Measurements from ENCODE around the gene SEMA5B.

SEMA5B gene

DNA sequence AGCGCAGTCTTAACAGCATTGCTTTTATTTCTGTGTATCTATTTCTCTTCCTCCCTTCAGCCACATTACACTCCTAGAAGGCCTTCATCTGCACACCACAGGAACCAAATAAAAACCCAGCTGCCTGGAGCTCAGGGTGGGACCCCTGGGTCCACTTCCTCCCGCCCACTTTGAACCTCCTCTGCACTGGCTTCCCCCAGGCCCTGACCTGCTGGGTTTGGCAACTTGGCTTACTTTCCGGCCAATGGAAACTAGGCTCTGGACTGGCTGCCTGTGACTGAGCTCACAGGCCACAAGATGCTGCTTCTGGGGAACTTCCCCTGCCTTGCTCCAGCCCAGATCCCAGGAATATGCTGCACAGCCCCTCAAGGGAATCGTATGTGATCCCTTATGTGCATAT lies 89.8 kb downstream of the SEMA5B start:
- Histone ChIP-seq H3K4me1 (ENCODE audit: control insufficient read depth in 1 of 2, insufficient read depth in 1 of 2, low read depth in 1 of 2, low read length in 1 of 2) (no peaks in the 10 kb centered on the region), H3K27me3 (no peaks in the 10 kb centered on the region), H3K36me3 (no peaks in the 10 kb centered on the region), H3K4me3 (ENCODE audit: low read depth in 1 of 2, low read length in 1 of 2) (no peak overlapping the region), H3K27ac (no peak overlapping the region), H3K9me3 (no peaks in the 10 kb centered on the region)
- TF ChIP-seq, protein P1, sequence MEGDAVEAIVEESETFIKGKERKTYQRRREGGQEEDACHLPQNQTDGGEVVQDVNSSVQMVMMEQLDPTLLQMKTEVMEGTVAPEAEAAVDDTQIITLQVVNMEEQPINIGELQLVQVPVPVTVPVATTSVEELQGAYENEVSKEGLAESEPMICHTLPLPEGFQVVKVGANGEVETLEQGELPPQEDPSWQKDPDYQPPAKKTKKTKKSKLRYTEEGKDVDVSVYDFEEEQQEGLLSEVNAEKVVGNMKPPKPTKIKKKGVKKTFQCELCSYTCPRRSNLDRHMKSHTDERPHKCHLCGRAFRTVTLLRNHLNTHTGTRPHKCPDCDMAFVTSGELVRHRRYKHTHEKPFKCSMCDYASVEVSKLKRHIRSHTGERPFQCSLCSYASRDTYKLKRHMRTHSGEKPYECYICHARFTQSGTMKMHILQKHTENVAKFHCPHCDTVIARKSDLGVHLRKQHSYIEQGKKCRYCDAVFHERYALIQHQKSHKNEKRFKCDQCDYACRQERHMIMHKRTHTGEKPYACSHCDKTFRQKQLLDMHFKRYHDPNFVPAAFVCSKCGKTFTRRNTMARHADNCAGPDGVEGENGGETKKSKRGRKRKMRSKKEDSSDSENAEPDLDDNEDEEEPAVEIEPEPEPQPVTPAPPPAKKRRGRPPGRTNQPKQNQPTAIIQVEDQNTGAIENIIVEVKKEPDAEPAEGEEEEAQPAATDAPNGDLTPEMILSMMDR (IDR thresholded peaks at IDR 0.05), result no peak

DNA sequence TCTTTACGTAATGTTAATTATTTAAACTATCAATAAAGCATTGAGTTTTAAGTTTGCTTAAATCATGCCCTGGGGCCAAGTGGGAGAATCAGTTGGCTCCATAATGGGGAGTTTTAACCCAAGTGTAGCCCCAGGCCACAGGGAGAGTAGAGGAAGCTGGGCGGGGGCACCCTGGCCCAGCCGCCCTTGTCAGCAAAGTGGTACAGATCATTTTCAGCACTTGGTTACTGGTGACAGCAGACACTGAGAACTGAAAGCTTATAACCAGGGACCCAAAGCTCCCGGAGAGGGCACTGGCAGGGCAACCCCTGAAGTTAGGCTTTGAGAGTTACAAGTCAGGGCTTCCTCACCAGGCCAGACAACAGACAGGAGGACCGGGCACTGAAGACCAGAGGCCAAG lies 90.6 kb downstream of the SEMA5B start:
- TF ChIP-seq, protein P1 (IDR thresholded peaks at IDR 0.05), result no peak
- H3K36me3 ChIP-seq, result no peaks in the 10 kb centered on the region
- H3K27me3 ChIP-seq, result no peaks in the 10 kb centered on the region
- no peaks in the 10 kb centered on the region for H3K4me1 ChIP-seq (ENCODE audit: control insufficient read depth in 1 of 2, insufficient read depth in 1 of 2, low read depth in 1 of 2, low read length in 1 of 2)
- no peaks in the 10 kb centered on the region for H3K9me3 ChIP-seq
- H3K4me3 ChIP-seq (ENCODE audit: low read depth in 1 of 2, low read length in 1 of 2), result no peak overlapping the region
- no peak overlapping the region for H3K27ac ChIP-seq

DNA sequence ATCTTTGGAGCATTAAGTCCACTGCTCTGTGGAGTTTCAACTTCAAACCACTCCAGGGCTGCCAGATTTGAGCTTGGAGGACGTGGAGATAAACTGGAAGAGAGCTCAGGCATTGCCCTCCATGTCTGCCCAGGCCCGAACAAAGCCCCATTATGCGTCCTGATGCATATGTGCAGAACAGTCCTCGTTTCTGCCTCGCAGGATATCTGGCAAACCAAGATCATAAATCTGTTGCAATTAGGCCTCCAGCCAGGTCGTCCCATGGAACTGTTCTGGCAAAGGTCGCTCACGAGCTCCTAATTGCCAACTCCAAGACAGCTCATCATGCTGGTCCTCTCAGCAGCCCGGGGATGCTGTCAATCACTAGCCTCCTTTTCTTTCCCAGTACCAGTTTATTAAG lies 91.2 kb downstream of the SEMA5B start:
- Histone ChIP-seq H3K4me3 (ENCODE audit: low read depth in 1 of 2, low read length in 1 of 2) (no peak overlapping the region), H3K27ac (no peak overlapping the region), H3K4me1 (ENCODE audit: control insufficient read depth in 1 of 2, insufficient read depth in 1 of 2, low read depth in 1 of 2, low read length in 1 of 2) (no peaks in the 10 kb centered on the region), H3K9me3 (no peaks in the 10 kb centered on the region), H3K27me3 (no peaks in the 10 kb centered on the region), H3K36me3 (no peaks in the 10 kb centered on the region)
- TF ChIP-seq, protein P1 (IDR thresholded peaks at IDR 0.05), result no peak

DNA sequence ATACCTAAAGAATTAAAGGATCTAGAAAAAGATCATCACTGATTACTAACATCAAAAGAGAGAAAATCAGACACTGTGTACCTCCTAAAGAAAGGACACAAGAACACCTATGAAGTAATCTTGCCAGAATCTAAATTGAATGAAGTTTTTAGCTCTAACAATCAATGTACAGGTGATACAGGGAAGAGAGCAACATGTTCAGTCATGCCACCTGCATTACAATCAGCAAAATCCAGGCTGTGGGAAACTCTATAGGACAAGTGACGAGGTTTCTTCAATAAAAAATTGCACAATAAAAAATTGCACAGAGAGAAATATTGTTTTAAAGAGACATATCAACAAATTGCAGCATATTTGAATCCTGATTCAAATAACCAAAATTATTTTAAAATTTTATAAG lies 93.3 kb downstream of the SEMA5B start:
- no peaks in the 10 kb centered on the region for H3K27me3 ChIP-seq

DNA sequence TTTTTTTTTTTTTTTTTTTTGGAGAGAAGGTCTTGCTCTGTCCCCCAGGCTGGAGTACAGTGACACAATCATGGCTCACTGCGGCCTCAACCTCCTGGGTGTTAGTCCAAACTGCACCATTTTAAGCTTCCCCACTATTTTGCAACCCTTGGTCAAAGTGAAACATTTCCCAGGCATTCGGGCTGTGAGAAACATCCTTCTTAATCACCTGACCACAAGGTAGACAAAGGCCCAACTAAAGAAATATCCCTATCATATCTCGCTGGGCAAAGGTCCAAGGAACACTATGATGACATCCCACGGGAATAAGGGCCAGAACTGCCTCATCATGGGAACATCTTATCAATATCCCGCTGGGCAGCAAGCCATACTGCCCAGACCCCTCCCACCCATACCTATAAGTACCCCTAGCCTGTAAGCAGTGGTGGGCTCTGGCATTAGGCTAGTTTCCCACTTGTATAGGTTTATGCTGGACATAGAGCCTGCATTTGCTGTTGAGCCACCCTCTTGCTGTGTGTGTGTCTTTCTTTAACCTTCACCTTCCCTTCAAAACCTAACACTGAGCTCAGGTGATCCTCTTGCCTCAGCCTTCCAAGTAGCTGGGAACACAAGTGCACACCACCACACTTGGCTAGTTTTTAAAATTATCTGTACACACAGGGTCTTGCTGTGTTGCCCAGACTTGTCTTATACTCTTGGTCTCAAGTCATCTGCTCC lies 95.2 kb downstream of the SEMA5B start:
- Histone ChIP-seq H3K9me3 (no peaks in the 10 kb centered on the region), H3K36me3 (no peaks in the 10 kb centered on the region), H3K4me3 (ENCODE audit: low read depth in 1 of 2, low read length in 1 of 2) (no peak overlapping the region), H3K4me1 (ENCODE audit: control insufficient read depth in 1 of 2, insufficient read depth in 1 of 2, low read depth in 1 of 2, low read length in 1 of 2) (no peaks in the 10 kb centered on the region), H3K27ac (no peak overlapping the region), H3K27me3 (no peaks in the 10 kb centered on the region)
- TF ChIP-seq, protein P1 (IDR thresholded peaks at IDR 0.05), result no peak

More for the DNA sequence above, 93.3 kb downstream of the SEMA5B start:
- H3K4me3 ChIP-seq (ENCODE audit: low read depth in 1 of 2, low read length in 1 of 2), result no peak overlapping the region
- no peaks in the 10 kb centered on the region for H3K9me3 ChIP-seq
- TF ChIP-seq, protein P1 (IDR thresholded peaks at IDR 0.05), result no peak
- no peaks in the 10 kb centered on the region for H3K4me1 ChIP-seq (ENCODE audit: control insufficient read depth in 1 of 2, insufficient read depth in 1 of 2, low read depth in 1 of 2, low read length in 1 of 2)
- no peak overlapping the region for H3K27ac ChIP-seq
- H3K36me3 ChIP-seq, result no peaks in the 10 kb centered on the region

Data from neutrophil (primary cell).